Measurements from ENCODE around the gene ITGB3.
A peak's percentile ranks its signal among the peaks of the same experiment; 100 is the strongest.

The ITGB3 gene

GRCh38 chr17:47253541-47254402 lies at the start of gene ITGB3:
TSS of gene ITGB3 (plus strand) at chr17:47253827. CDS start at chr17:47253862, 35 bp downstream.
- peak; percentile 52 for TF ChIP-seq CTCF (IDR thresholded peaks at IDR 0.05; ENCODE audit: extremely low read depth, missing control alignments)

DNA sequence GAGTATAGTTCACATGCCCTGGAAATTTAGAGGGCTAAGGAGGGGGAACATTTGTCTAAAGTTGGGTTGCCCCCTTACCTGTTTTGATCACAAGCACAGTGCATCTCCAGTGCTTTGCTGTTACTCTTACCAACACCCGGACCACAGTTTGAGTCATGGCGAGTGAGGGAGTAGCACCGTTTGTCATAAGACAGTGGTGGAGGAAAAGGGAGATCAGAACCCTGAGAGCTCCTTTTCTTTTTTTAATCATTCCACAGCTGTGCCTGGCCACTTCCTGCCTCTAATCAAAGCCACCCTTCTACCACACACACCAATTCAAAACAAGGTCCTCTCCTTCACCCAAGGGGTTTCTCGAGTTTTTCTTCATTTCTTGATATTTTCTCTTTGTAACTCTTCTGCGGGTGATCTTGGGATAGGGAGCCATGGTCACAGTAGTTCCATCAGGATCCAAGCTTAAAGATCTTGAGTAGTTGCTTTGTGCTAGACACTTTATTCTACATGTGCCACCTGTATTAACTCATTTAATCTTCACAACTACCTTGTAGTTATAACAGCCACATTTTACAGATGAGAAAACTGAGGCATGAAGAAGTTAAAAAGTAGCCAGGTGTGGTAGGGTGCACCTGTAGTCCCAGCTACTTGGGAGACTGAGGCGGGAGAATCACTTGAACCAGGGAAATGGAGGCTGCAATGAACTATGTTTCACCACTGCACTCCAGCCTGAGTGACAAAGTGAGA lies 49.5 kb upstream of the ITGB3 start:
- no peak for TF ChIP-seq CTCF (IDR thresholded peaks at IDR 0.05; ENCODE audit: extremely low read depth, missing control alignments)
- no peak for DNase-seq (ENCODE audit: low spot score)

More at GRCh38 chr17:47253541-47254402, at the start of gene ITGB3:
- peak; percentile 91 for DNase-seq (ENCODE audit: low spot score)

- peak; percentile 55 for DNase-seq (ENCODE audit: low spot score)
- no peak for TF ChIP-seq CTCF (IDR thresholded peaks at IDR 0.05; ENCODE audit: extremely low read depth, missing control alignments)
Observed at GRCh38 chr17:47204722-47205418, 48.8 kb upstream of the ITGB3 start.

GRCh38 chr17:47205419-47205963 lies 48.1 kb upstream of the ITGB3 start:
- TF ChIP-seq CTCF (IDR thresholded peaks at IDR 0.05; ENCODE audit: extremely low read depth, missing control alignments), result no peak
- peak; percentile 54 for DNase-seq (ENCODE audit: low spot score)

DNA sequence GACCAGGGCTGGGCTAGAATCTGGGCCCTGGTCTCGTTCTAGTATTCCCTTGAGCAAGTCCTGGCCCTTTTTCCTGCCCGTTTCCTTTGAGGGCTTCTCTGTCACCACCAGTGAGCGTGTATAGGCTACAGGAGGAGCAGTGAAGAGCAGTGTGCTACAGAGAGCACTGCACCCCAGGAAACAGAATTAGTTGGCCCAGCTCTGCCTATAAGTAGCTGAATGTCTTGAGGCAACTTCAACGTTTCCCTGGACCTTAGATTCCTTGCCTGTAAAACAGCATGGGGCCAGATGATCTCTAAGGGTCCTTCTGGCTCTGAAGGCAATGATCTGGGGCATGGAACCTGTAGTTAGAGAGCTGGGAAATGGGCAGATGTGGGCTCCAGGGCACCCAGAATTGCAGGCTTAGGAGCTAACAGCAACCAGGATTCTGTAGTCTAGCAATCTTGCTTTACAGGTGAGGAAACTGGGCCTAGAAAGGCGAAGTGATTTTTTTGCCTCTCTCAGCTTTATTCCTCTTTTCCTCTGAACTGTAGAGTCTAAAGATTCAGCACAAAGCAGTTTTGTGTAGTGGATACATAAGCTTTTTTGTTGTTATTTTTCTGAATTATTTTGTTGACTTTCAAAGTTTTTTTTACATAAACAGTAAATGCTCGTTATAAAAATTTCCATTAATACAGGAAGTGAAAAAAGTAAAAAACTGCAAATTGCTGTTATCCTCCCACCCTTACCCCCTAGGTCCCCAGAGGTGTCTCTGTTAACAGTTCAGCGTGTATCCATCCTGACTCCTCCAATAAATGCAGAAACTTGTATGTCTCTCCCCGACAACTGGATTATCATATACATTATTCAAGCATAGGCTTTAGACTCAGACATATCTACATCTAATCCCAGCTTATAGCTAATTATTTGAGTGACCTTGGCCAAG lies 46.2 kb upstream of the ITGB3 start:
- DNase-seq (ENCODE audit: low spot score), result no peak
- no peak for TF ChIP-seq CTCF (IDR thresholded peaks at IDR 0.05; ENCODE audit: extremely low read depth, missing control alignments)

DNA sequence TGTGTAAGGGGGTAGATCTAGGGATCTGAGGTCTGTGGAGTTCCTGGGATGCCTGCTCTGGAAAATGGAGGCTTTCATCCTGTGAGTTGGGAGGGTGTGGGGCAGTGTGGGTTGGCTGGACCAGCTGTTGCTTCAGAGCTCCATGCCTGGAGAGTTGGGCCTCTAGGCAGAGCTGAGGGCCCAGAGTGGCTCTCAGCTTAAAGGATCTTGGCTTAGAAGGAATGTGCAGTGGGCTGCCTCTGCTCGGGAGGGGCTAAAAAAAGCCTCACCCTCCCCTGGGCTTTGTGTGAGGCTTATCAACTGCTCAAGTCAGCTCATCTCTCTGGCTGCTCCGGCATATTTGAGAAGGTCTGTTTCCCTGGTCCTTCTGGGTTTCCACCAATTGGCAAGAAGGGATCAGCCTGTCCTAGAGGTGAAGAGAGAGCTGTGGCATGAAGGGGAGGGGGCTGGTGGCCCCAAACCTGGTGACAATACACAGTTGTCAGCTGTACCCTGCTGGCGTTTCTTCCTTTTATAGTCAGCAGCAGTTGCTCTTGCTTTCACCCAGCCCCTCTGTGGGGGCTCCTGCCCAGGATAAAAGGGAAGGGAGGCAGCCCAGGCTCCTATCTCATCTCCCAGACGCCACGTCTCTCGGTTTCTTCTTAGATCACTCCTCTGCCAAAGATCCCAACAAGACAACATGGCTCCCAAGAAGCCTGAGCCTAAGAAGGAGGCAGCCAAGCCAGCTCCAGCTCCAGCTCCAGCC lies 44.7 kb upstream of the ITGB3 start, which contains the start of gene MYL4:
MYL4 (plus strand) TSS at position 605 of the 745 bp plus-strand sequence; CDS start at position 680, 75 bp downstream.
- DNase-seq (ENCODE audit: low spot score), result no peak
- no peak for TF ChIP-seq CTCF (IDR thresholded peaks at IDR 0.05; ENCODE audit: extremely low read depth, missing control alignments)

Data from GM20000 (cell line).